GM23338 (cell line): ENCODE results near the gene SSH3. TPM values are rescaled to one million over a fixed set of nuclear protein-coding genes. Genes with fewer than 3 reads are reported as not detected.

Source experiments
- ATAC-seq: fragments of 200-7000 bp; cut with Tn5 transposase; 3 replicates; pipeline ENCODE4 v1.9.1; 2020
- DNase-seq: peaks from one replicate; pipeline ENCODE4 v3.0.0-alpha.2; 2015; ENCODE audit warnings: low spot score
- H2AFZ ChIP-seq: fragments of 200-600 bp; sonication (generic); 2 replicates; pipeline ENCODE4 v1.8.0; 2016; ENCODE audit warnings: antibody characterized with exemption, mild to moderate bottlenecking, moderate library complexity
- H3F3A ChIP-seq: fragments of 200-600 bp; sonication (generic); replicated peaks from 2 replicates; pipeline ENCODE4 v1.8.0; 2017; ENCODE audit warnings: antibody characterized with exemption, mixed run types, low read depth
- H3K27ac ChIP-seq: fragments of 200-600 bp; sonication (generic); 2 replicates; pipeline ENCODE4 v1.6.1; 2016; ENCODE audit warnings: low read depth
- H3K27me3 ChIP-seq: fragments of 200-600 bp; sonication (generic); 2 replicates; pipeline ENCODE4 v1.8.0; 2016; ENCODE audit warnings: mild to moderate bottlenecking, mixed run types, moderate library complexity; ENCODE audit not compliant: insufficient read depth
- H3K36me3 ChIP-seq: fragments of 200-600 bp; sonication (generic); 2 replicates; pipeline ENCODE4 v1.8.0; 2016; ENCODE audit warnings: mild to moderate bottlenecking; ENCODE audit not compliant: insufficient read depth
- H3K4me1 ChIP-seq: fragments of 200-600 bp; sonication (generic); 2 replicates; pipeline ENCODE4 v1.8.0; 2016; ENCODE audit warnings: mild to moderate bottlenecking, moderate library complexity; ENCODE audit not compliant: insufficient read depth
- H3K4me2 ChIP-seq: fragments of 200-600 bp; sonication (generic); 2 replicates; pipeline ENCODE4 v1.7.1; 2017; ENCODE audit warnings: mixed run types
- H3K4me3 ChIP-seq: fragments of 200-600 bp; sonication (generic); 2 replicates; pipeline ENCODE4 v1.6.1; 2016; ENCODE audit warnings: mixed run types
- H3K79me2 ChIP-seq: fragments of 200-600 bp; sonication (generic); replicated peaks from 2 replicates; pipeline ENCODE4 v1.8.0; 2017; ENCODE audit warnings: mild to moderate bottlenecking; ENCODE audit not compliant: insufficient read depth
- H3K9me2 ChIP-seq: fragments of 200-600 bp; sonication (generic); 2 replicates; pipeline ENCODE4 v1.8.0; 2017; ENCODE audit not compliant: insufficient read depth
- H4K20me1 ChIP-seq: fragments of 200-600 bp; sonication (generic); replicated peaks from 2 replicates; pipeline ENCODE4 v1.8.0; 2017; ENCODE audit warnings: mild to moderate bottlenecking; ENCODE audit not compliant: insufficient read depth
- H3K27ac Mint-ChIP-seq: 2 replicates; pipeline ENCODE4 v1.8.0; 2020; ENCODE audit warnings: inconsistent platforms, mild to moderate bottlenecking, moderate library complexity, mixed read lengths
- H3K27me3 Mint-ChIP-seq: 3 replicates; pipeline ENCODE4 v1.8.0; 2022; ENCODE audit warnings: low read depth, mild to moderate bottlenecking, moderate library complexity, mixed read lengths, inconsistent platforms; ENCODE audit not compliant: insufficient read depth, poor library complexity
- H3K36me3 Mint-ChIP-seq: 3 replicates; pipeline ENCODE4 v1.8.0; 2021; ENCODE audit warnings: low read depth, mild to moderate bottlenecking, inconsistent platforms, moderate library complexity, mixed read lengths
- H3K4me1 Mint-ChIP-seq: 3 replicates; pipeline ENCODE4 v1.8.0; 2020; ENCODE audit warnings: mild to moderate bottlenecking, inconsistent platforms, mixed read lengths
- H3K4me3 Mint-ChIP-seq: 3 replicates; pipeline ENCODE4 v1.8.0; 2021; ENCODE audit warnings: moderate library complexity, mild to moderate bottlenecking, inconsistent platforms, mixed read lengths
- H3K9me3 Mint-ChIP-seq: 3 replicates; pipeline ENCODE4 v1.8.0; 2020; ENCODE audit warnings: moderate library complexity, mild to moderate bottlenecking, inconsistent platforms, mixed read lengths
- CREB1 ChIP-seq: fragments of 250-450 bp; sonication (Bioruptor Pico); IDR thresholded peaks from 2 replicates; pipeline ENCODE4 v1.5.0; 2020; ENCODE audit warnings: low read depth, mild to moderate bottlenecking, moderate library complexity
- CTCF ChIP-seq, 2 experiments: fragments of 200-600 bp in 1 of 2; sonication (generic) in 1 of 2; conservative IDR thresholded peaks; 2 replicates each; pipeline versions ENCODE4 v1.5.1 to v1.6.1; 2016 to 2017; ENCODE audit warnings: antibody characterized with exemption in 2 of 2, low read depth in 2 of 2, mild to moderate bottlenecking in 2 of 2, moderate library complexity in 1 of 2
- EZH2 ChIP-seq: fragments of 200-600 bp; sonication (generic); IDR thresholded peaks from one replicate; pipeline ENCODE4 v1.8.0; 2017; ENCODE audit warnings: antibody characterized with exemption, mild to moderate bottlenecking, low read depth; ENCODE audit not compliant: unreplicated experiment
- EZH2phosphoT487 ChIP-seq: fragments of 200-600 bp; sonication (generic); IDR thresholded peaks from one replicate; pipeline ENCODE4 v1.8.1; 2018; ENCODE audit warnings: antibody characterized with exemption; ENCODE audit not compliant: unreplicated experiment
- JUNB ChIP-seq: IDR thresholded peaks from one replicate; pipeline ENCODE4 v1.6.1; 2016; ENCODE audit warnings: antibody characterized with exemption; ENCODE audit not compliant: unreplicated experiment
- NANOG ChIP-seq: IDR thresholded peaks from 2 replicates; pipeline ENCODE4 v1.6.1; 2016; ENCODE audit warnings: antibody characterized with exemption, borderline replicate concordance
- POLR2AphosphoS5 ChIP-seq: IDR thresholded peaks from 2 replicates; pipeline ENCODE4 v1.6.1; 2016; ENCODE audit warnings: antibody characterized with exemption, low read depth
- REST ChIP-seq: IDR thresholded peaks from one replicate; pipeline ENCODE4 v1.6.1; 2018; ENCODE audit warnings: antibody characterized with exemption; ENCODE audit not compliant: unreplicated experiment
- STAT1 ChIP-seq: IDR thresholded peaks from one replicate; pipeline ENCODE4 v1.6.1; 2016; ENCODE audit warnings: antibody characterized with exemption; ENCODE audit not compliant: unreplicated experiment
- ZNF114 ChIP-seq: fragments of 250-450 bp; sonication (Bioruptor Pico); IDR thresholded peaks from 2 replicates; pipeline ENCODE4 v1.5.0; 2020; ENCODE audit warnings: mild to moderate bottlenecking, moderate library complexity
- ZNF331 ChIP-seq: fragments of 250-450 bp; sonication (Bioruptor Pico); IDR thresholded peaks from 2 replicates; pipeline ENCODE4 v1.5.0; 2020; ENCODE audit warnings: low read depth, mild to moderate bottlenecking, moderate library complexity
- polyA plus RNA-seq: library from polyadenylated mRNA; unstranded; fragments of >200 nt; fragmentation: Nextera tagmentation; extraction: Ambion mirVana; gene quantifications from 2 replicates; pipeline ENCODE4 v1.2.1, GENCODE V29; 2016
- total RNA-seq: library from RNA; depleted of rRNA; stranded (reverse); fragments of >200 nt; shearing (Covaris generic); gene quantifications from 2 replicates; pipeline ENCODE4 v1.2.3, GENCODE V29; 2014

The SSH3 gene
- total and polyA plus RNA-seq, 2 experiments from 2014 or later: 17.8 to 40.0 TPM

- TF ChIP-seq ZNF114 (CRISPR knock-in tag): no peak
- no peak for TF ChIP-seq REST
- no peak for TF ChIP-seq ZNF331
- TF ChIP-seq EZH2: no peak
- no peak for TF ChIP-seq STAT1
- no peak for TF ChIP-seq NANOG
- no peak for TF ChIP-seq EZH2phosphoT487
- TF ChIP-seq CREB1 (CRISPR knock-in tag): no peak
- TF ChIP-seq POLR2AphosphoS5: no peak
- TF ChIP-seq JUNB: no peak
- no peak for ATAC-seq
- H3K27ac ChIP-seq: no peak overlapping the region
Observed at GRCh38 chr11:67285541-67286498, 17.5 kb upstream of the SSH3 start.

GRCh38 chr11:67286621-67287333 lies 16.6 kb upstream of the SSH3 start:
- H3K9me2 ChIP-seq: no peaks in the 10 kb centered on the region
- H3K27ac Mint-ChIP-seq: peak overlapping the region; percentile 63; the same call in 1 of the 2 replicates
- H3K4me1 Mint-ChIP-seq: peaks cover 17% of the 10 kb centered on the region
- peak in 1 of 2 experiments; percentile 33; a peak in 2 of 4 replicates for TF ChIP-seq CTCF (conservative IDR thresholded peaks at IDR 0.05; ENCODE audit: low read depth in 2 of 2)
- TF ChIP-seq REST: no peak
- no peak overlapping the region for H3K4me3 ChIP-seq
- H3K36me3 ChIP-seq: peaks cover 7% of the 10 kb centered on the region
- peaks cover 10% of the 10 kb centered on the region for H3K4me1 ChIP-seq
- H3K27me3 Mint-ChIP-seq: peaks cover 19% of the 10 kb centered on the region
- no peaks in the 10 kb centered on the region for H3K27me3 ChIP-seq
- H3K4me3 Mint-ChIP-seq: peak overlapping the region; percentile 71; the same call in 1 of the 3 replicates
- no peaks in the 10 kb centered on the region for H4K20me1 ChIP-seq
- peak; percentile 40 for DNase-seq
- no peak for ATAC-seq
- H3K4me2 ChIP-seq: no peak overlapping the region
- no peaks in the 10 kb centered on the region for H3K79me2 ChIP-seq
- H3K9me3 Mint-ChIP-seq: no peaks in the 10 kb centered on the region
- peaks cover 25% of the 10 kb centered on the region for H3K36me3 Mint-ChIP-seq
- H3K27ac ChIP-seq: no peak overlapping the region
- no peak overlapping the region for H2AFZ ChIP-seq
- 0 out of 2 replicates have a peak, but pooled peaks cover 13% of the 10 kb centered on the region for H3F3A ChIP-seq

More at GRCh38 chr11:67285541-67286498, 17.5 kb upstream of the SSH3 start:
- Mint-ChIP-seq H3K27ac (no peak overlapping the region), H3K4me1 (peaks cover 17% of the 10 kb centered on the region), H3K27me3 (peaks cover 18% of the 10 kb centered on the region), H3K36me3 (peaks cover 25% of the 10 kb centered on the region), H3K9me3 (no peaks in the 10 kb centered on the region), H3K4me3 (no peak overlapping the region)
- no peaks in the 10 kb centered on the region for H4K20me1 ChIP-seq
- peaks cover 7% of the 10 kb centered on the region for H3K36me3 ChIP-seq
- no peaks in the 10 kb centered on the region for H3K79me2 ChIP-seq
- H3K27me3 ChIP-seq: no peaks in the 10 kb centered on the region
- H3K4me1 ChIP-seq: peaks cover 10% of the 10 kb centered on the region
- no peak overlapping the region for H3K4me3 ChIP-seq
- H3F3A ChIP-seq: 0 out of 2 replicates have a peak, but pooled peaks cover 13% of the 10 kb centered on the region
- no peak overlapping the region for H2AFZ ChIP-seq
- DNase-seq: no peak
- H3K9me2 ChIP-seq: no peaks in the 10 kb centered on the region
- H3K4me2 ChIP-seq: no peak overlapping the region
